ENCODE results near the gene CLOCK. TPM values are rescaled to one million over a fixed set of nuclear protein-coding genes. Genes with fewer than 3 reads are reported as not detected.
A peak's percentile ranks its signal among the peaks of the same experiment; 100 is the strongest.

Gene CLOCK
- total and polyA plus RNA-seq, 9 of the 15 experiments (the other 6 are each of a cell fraction or from before 2014, with no cell fraction given), result 3.7 to 14.4 (median 9.4) TPM

DNA sequence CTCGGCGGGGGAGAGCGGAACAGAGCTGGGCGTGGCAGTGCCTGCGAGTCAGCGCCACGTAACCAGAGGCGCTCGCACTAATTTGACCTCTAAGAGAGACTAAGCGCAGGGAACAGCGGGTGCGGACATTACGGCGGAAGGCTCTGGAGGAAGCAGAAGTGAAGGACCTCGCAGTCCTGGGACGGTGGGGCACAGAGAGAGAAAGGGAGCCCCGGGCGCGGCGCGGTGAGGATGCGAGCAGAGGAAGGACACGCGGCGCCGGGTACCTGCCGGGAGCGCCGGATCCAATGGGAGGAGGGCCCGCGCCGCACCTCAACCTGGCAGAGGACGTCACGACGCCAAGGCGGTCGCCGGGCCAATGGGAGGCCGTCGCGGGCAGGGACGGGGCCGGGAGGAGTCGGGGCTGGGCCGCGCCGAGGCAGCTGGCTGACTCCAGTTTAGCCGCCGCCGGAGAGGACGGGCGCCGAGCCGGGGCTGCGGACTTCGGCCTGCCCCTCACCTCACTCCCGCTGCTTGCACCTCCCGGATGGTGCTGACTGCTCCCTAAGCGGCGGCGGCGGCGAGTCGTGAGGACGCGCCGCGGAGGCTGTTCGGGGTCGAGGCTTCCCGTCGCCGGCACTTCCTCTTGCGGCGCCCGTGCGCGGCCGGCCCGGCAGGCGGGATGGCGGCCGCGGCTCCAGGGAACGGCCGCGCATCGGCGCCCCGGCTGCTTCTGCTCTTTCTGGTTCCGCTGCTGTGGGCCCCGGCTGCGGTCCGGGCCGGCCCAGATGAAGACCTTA lies 151.0 kb downstream of the CLOCK start, which contains the start of gene TMEM165 (continued):
- TF ChIP-seq, protein P1, sequence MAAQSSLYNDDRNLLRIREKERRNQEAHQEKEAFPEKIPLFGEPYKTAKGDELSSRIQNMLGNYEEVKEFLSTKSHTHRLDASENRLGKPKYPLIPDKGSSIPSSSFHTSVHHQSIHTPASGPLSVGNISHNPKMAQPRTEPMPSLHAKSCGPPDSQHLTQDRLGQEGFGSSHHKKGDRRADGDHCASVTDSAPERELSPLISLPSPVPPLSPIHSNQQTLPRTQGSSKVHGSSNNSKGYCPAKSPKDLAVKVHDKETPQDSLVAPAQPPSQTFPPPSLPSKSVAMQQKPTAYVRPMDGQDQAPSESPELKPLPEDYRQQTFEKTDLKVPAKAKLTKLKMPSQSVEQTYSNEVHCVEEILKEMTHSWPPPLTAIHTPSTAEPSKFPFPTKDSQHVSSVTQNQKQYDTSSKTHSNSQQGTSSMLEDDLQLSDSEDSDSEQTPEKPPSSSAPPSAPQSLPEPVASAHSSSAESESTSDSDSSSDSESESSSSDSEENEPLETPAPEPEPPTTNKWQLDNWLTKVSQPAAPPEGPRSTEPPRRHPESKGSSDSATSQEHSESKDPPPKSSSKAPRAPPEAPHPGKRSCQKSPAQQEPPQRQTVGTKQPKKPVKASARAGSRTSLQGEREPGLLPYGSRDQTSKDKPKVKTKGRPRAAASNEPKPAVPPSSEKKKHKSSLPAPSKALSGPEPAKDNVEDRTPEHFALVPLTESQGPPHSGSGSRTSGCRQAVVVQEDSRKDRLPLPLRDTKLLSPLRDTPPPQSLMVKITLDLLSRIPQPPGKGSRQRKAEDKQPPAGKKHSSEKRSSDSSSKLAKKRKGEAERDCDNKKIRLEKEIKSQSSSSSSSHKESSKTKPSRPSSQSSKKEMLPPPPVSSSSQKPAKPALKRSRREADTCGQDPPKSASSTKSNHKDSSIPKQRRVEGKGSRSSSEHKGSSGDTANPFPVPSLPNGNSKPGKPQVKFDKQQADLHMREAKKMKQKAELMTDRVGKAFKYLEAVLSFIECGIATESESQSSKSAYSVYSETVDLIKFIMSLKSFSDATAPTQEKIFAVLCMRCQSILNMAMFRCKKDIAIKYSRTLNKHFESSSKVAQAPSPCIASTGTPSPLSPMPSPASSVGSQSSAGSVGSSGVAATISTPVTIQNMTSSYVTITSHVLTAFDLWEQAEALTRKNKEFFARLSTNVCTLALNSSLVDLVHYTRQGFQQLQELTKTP (IDR thresholded peaks at IDR 0.05; ENCODE audit: low read depth in 1 of 2, partially characterized antibody in 2 of 2), result no peak
- TF ChIP-seq ZNF311 (CRISPR knock-in tag; IDR thresholded peaks at IDR 0.05) (no peak), GATAD2B (IDR thresholded peaks at IDR 0.05; ENCODE audit: borderline replicate concordance) (no peak), ELF4 (CRISPR knock-in tag; IDR thresholded peaks at IDR 0.05) (no peak), ESRRA (IDR thresholded peaks at IDR 0.05; ENCODE audit: borderline replicate concordance, low read depth) (peak; percentile 96), ZBED1 (IDR thresholded peaks at IDR 0.05) (no peak), HIVEP1 (CRISPR knock-in tag; IDR thresholded peaks at IDR 0.05) (no peak; the same call in 1 of the 2 replicates), ILK (tag; IDR thresholded peaks at IDR 0.05; ENCODE audit: borderline replicate concordance, low read depth) (no peak), DACH1 (IDR thresholded peaks at IDR 0.05; ENCODE audit: partially characterized antibody) (no peak), CBFA2T2 (conservative IDR thresholded peaks at IDR 0.05) (no peak), BRD4 (IDR thresholded peaks at IDR 0.05) (peak; percentile 55; the same call in 1 of the 2 replicates), DIDO1 (tag; IDR thresholded peaks at IDR 0.05; ENCODE audit: low read depth) (no peak), TAF7 (tag; IDR thresholded peaks at IDR 0.05) (no peak), TCF3 (CRISPR knock-in tag; IDR thresholded peaks at IDR 0.05) (0 out of 2 replicates have a peak, but pooled peaks have one; percentile 26), GTF2E2 (tag; IDR thresholded peaks at IDR 0.05) (peak; percentile 87), MIER1 (IDR thresholded peaks at IDR 0.05; ENCODE audit: low read depth) (no peak), CBX1 (IDR thresholded peaks at IDR 0.05; ENCODE audit: low read depth) (peak; percentile 85)
- TF ChIP-seq, protein P2, sequence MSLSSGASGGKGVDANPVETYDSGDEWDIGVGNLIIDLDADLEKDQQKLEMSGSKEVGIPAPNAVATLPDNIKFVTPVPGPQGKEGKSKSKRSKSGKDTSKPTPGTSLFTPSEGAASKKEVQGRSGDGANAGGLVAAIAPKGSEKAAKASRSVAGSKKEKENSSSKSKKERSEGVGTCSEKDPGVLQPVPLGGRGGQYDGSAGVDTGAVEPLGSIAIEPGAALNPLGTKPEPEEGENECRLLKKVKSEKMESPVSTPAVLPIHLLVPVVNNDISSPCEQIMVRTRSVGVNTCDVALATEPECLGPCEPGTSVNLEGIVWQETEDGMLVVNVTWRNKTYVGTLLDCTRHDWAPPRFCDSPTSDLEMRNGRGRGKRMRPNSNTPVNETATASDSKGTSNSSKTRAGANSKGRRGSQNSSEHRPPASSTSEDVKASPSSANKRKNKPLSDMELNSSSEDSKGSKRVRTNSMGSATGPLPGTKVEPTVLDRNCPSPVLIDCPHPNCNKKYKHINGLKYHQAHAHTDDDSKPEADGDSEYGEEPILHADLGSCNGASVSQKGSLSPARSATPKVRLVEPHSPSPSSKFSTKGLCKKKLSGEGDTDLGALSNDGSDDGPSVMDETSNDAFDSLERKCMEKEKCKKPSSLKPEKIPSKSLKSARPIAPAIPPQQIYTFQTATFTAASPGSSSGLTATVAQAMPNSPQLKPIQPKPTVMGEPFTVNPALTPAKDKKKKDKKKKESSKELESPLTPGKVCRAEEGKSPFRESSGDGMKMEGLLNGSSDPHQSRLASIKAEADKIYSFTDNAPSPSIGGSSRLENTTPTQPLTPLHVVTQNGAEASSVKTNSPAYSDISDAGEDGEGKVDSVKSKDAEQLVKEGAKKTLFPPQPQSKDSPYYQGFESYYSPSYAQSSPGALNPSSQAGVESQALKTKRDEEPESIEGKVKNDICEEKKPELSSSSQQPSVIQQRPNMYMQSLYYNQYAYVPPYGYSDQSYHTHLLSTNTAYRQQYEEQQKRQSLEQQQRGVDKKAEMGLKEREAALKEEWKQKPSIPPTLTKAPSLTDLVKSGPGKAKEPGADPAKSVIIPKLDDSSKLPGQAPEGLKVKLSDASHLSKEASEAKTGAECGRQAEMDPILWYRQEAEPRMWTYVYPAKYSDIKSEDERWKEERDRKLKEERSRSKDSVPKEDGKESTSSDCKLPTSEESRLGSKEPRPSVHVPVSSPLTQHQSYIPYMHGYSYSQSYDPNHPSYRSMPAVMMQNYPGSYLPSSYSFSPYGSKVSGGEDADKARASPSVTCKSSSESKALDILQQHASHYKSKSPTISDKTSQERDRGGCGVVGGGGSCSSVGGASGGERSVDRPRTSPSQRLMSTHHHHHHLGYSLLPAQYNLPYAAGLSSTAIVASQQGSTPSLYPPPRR (CRISPR knock-in tag; IDR thresholded peaks at IDR 0.05; ENCODE audit: borderline replicate concordance), result no peak
- TF ChIP-seq, protein P3, sequence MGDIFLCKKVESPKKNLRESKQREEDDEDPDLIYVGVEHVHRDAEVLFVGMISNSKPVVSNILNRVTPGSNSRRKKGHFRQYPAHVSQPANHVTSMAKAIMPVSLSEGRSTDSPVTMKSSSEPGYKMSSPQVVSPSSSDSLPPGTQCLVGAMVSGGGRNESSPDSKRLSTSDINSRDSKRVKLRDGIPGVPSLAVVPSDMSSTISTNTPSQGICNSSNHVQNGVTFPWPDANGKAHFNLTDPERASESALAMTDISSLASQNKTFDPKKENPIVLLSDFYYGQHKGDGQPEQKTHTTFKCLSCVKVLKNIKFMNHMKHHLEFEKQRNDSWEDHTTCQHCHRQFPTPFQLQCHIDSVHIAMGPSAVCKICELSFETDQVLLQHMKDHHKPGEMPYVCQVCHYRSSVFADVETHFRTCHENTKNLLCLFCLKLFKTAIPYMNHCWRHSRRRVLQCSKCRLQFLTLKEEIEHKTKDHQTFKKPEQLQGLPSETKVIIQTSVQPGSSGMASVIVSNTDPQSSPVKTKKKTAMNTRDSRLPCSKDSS (IDR thresholded peaks at IDR 0.05; ENCODE audit: low read depth, partially characterized antibody), result no peak

All from K562 (cell line).